NCI-H146 treated with DMSO at 0.1 percent for 48 hours (cell line): ENCODE results near the gene SET.

Source experiments
- DNase-seq: peaks from one replicate; lab custom pipeline; 2025; ENCODE audit not compliant: unreplicated experiment; lab: John Stamatoyannopoulos, UW

The SET gene

GRCh38 chr9:128728298-128728697 lies 39.3 kb downstream of the SET start:
- no peak for DNase-seq

- no peak for DNase-seq
Measured at GRCh38 chr9:128729302-128729701, 40.3 kb downstream of the SET start.

GRCh38 chr9:128729766-128730517 lies 40.9 kb downstream of the SET start:
- no peak for DNase-seq

GRCh38 chr9:128731093-128731492 lies 42.1 kb downstream of the SET start:
- no peak for DNase-seq

- no peak for DNase-seq
Measured at GRCh38 chr9:128731691-128732090, 42.7 kb downstream of the SET start.

- DNase-seq: no peak
Measured at GRCh38 chr9:128732576-128732975, 43.6 kb downstream of the SET start.

- peak; percentile 71 for DNase-seq
Measured at GRCh38 chr9:128733256-128733655, 44.2 kb downstream of the SET start.

- no peak for DNase-seq
Measured at GRCh38 chr9:128735373-128735772, 46.4 kb downstream of the SET start.

- no peak for DNase-seq
Measured at GRCh38 chr9:128742401-128742800, 53.4 kb downstream of the SET start.

- DNase-seq: no peak
Measured at GRCh38 chr9:128743421-128743820, 54.4 kb downstream of the SET start.
